Transverse colon (tissue), 4 donors: ENCODE data around the gene PGP. TPM values are rescaled to one million over a fixed set of nuclear protein-coding genes. Genes with fewer than 3 reads are reported as not detected.
A peak's percentile ranks its signal among the peaks of the same experiment; 100 is the strongest.

Experiments
- DNase-seq: peaks from one replicate; pipeline ENCODE4 v3.0.0-alpha.2; 2019
- H3K27ac ChIP-seq, 4 donors: fragments of 200-600 bp; sonication (generic); 2 replicates each; pipeline ENCODE4 v1.5.1; 2016 to 2018; ENCODE audit warnings: inconsistent platforms in 4 of 4
- H3K27me3 ChIP-seq: fragments of 200-600 bp; sonication (generic); 2 replicates; pipeline ENCODE4 v1.5.1; 2017; ENCODE audit warnings: inconsistent platforms
- H3K36me3 ChIP-seq, 4 donors: fragments of 200-600 bp; sonication (generic); 2 replicates each; pipeline ENCODE4 v1.5.1; 2017 to 2019; ENCODE audit warnings: inconsistent platforms in 4 of 4
- H3K4me1 ChIP-seq, 4 donors: fragments of 200-600 bp; sonication (generic); 2 replicates each; pipeline ENCODE4 v1.5.1; 2017 to 2020; ENCODE audit warnings: inconsistent platforms in 4 of 4
- H3K4me3 ChIP-seq, 4 donors: fragments of 200-600 bp; sonication (generic); 1 replicate in 1 of 4; 2 replicates in 3 of 4; pipeline versions ENCODE4 v1.5.1 to v1.6.1; 2017 to 2019; ENCODE audit warnings: inconsistent platforms in 4 of 4
- H3K9me3 ChIP-seq, 2 donors: fragments of 200-600 bp; sonication (generic); 2 replicates each; pipeline ENCODE4 v1.5.1; 2017 to 2019; ENCODE audit warnings: inconsistent platforms in 2 of 2
- EP300 ChIP-seq: sonication (generic); formaldehyde crosslinking; IDR thresholded peaks from one replicate; pipeline ENCODE4 v1.6.1; 2017; ENCODE audit warnings: antibody characterized with exemption, low read depth
- POLR2A ChIP-seq: fragments of 450-650 bp; IDR thresholded peaks from one replicate; pipeline ENCODE4 v1.6.1; 2016; ENCODE audit warnings: antibody characterized with exemption, mild to moderate bottlenecking, moderate library complexity
- POLR2AphosphoS5 ChIP-seq, 3 donors: sonication (generic); formaldehyde crosslinking; IDR thresholded peaks; one replicate each; pipeline ENCODE4 v1.6.1; 2016; ENCODE audit warnings: antibody characterized with exemption in 3 of 3
- WGBS, 2 donors: methylation state at CpG; one replicate each; pipeline ENCODE4 v1.1.5; 2018; ENCODE audit warnings: low coverage in 1 of 2; 5-methylcytosine and 5-hydroxymethylcytosine counted together
- in situ Hi-C, 4 donors: fragments of 200-750 bp; cut with MboI; loops; one replicate each; pipeline versions ENCODE4 v1.15.0 to v1.15.1; 2017; ENCODE audit warnings: low sequenced_read_pairs in 3 of 4, low pct_ligation_motif_present in 1 of 4, low pct_unique_long_range_greater_than_20kb in 1 of 4
- intact Hi-C: fragments of 100-400 bp; cut with DNase I; formaldehyde crosslinking; loops from one replicate; pipeline ENCODE4 v1.15.1; 2023; ENCODE audit warnings: low total_unique reads
- total RNA-seq, 4 donors: library from RNA; depleted of rRNA; stranded (reverse); fragments of >200 nt; gene quantifications; one replicate each; pipeline ENCODE4 v1.1.0, GENCODE V29; 2016
- TF ChIP-seq, protein P1 (sequence below), 5 experiments: fragments of 200-600 bp in 3 of 5; fragments of 450-650 bp in 2 of 5; sonication (generic) in 3 of 5; IDR thresholded peaks; 1 replicate in 2 of 5; 2 replicates in 3 of 5; pipeline ENCODE4 v1.5.1; 2016 to 2017; ENCODE audit warnings: antibody characterized with exemption in 5 of 5, inconsistent platforms in 3 of 5, mild to moderate bottlenecking in 2 of 5, moderate library complexity in 1 of 5

The PGP gene
- total RNA-seq, 4 donors from 2014 or later, result 18.0 to 49.0 (median 29.5) TPM

DNA sequence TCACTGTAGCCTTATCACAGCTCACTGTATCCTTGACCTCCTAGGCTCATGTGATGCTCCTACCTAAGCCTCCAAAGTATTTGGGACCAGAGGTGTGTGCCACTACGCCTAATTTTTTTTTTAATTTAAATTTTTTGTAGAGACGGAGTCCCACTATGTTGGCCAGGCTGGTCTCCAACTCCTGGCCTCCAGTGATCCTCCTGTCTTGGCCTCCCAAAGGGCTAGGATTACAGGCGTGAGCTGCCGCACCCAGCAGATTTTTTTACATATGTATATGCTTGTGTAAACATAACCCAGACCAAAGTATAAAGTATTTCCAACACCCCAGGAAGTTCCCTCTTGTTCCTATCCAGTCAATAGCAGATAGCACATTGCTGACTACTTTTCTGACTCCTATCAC lies 1.7 kb upstream of the PGP start:
- Histone ChIP-seq H3K9me3 (no peaks in the 10 kb centered on the region), H3K27me3 (no peaks in the 10 kb centered on the region), H3K4me1 (peaks cover 18 to 25% (median 22%) of the 10 kb centered on the region in 4 donors), H3K27ac (peak overlapping the region in 1 of 4 donors; percentile 91), H3K4me3 (no peak overlapping the region), H3K36me3 (no peaks in the 10 kb centered on the region)
- in situ Hi-C loops, result no loop called here
- intact Hi-C loops, result no loop called here
- TF ChIP-seq EP300 (no peak), POLR2A (no peak), POLR2AphosphoS5 (IDR thresholded peaks at IDR 0.05) (no peak)
- TF ChIP-seq, protein P1, sequence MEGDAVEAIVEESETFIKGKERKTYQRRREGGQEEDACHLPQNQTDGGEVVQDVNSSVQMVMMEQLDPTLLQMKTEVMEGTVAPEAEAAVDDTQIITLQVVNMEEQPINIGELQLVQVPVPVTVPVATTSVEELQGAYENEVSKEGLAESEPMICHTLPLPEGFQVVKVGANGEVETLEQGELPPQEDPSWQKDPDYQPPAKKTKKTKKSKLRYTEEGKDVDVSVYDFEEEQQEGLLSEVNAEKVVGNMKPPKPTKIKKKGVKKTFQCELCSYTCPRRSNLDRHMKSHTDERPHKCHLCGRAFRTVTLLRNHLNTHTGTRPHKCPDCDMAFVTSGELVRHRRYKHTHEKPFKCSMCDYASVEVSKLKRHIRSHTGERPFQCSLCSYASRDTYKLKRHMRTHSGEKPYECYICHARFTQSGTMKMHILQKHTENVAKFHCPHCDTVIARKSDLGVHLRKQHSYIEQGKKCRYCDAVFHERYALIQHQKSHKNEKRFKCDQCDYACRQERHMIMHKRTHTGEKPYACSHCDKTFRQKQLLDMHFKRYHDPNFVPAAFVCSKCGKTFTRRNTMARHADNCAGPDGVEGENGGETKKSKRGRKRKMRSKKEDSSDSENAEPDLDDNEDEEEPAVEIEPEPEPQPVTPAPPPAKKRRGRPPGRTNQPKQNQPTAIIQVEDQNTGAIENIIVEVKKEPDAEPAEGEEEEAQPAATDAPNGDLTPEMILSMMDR (IDR thresholded peaks at IDR 0.05), result no peak
- 93 to 96% methylated on average over 2 to 4 of the region's 4 CpGs for WGBS, 2 donors
- DNase-seq, result no peak

DNA sequence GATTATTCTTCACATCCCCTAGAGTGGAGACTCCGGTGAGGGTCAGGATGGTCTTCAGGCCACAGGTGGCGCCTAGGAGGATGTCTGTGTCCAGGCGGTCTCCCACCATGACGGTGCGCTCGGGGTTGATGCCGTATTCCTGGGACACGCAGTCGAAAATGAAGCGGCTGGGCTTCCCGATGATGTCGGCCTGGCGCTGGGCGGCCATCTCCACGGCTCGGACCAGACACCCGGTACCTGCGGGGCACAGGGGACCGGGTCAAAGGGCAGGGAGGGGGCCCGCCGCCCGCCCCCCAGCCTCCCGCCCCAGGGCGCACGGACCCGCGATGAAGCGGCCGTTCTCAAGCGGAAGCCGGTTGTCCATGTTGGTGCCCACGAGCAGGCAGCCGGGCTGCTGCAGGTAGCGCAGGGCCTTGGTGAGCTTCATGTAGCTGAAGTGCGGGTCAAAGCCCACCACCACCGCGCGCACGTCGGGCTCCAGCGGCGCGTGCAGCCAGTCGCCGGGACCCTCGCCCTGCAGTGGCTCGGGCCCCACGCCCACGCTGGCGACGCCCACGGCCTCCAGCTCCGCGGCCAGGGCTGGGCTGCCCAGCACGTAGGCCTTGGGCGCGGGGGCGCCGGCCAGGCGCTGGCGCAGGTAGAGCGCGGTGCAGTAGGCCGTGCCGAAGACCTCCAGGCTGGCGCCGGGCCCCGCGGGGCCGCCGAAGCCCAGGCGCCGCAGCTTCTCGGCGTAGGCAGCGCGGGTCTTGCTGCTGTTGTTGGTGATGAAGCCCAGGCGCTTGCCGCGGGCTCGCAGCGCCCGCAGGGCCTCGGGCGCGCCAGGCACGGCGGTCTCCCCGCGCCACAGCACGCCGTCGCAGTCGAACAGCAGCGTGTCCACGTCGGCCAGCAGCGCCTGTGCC lies 572 bp downstream of the PGP start:
- DNase-seq, result no peak
- WGBS, 2 donors, result 0% methylated on average over 36 of the region's 98 CpGs; no CpG with 5 or more reads in 1 of the 2 donors
- Histone ChIP-seq H3K4me3 (peak overlapping the region; percentile 90 to 97 (median 92)), H3K27ac (peak overlapping the region; percentile 93 to 97 (median 95)), H3K9me3 (no peaks in the 10 kb centered on the region), H3K27me3 (no peaks in the 10 kb centered on the region), H3K4me1 (peaks cover 18 to 25% (median 22%) of the 10 kb centered on the region in 4 donors), H3K36me3 (no peaks in the 10 kb centered on the region)
- in situ Hi-C loops (no loop called here), intact Hi-C loops (no loop called here)
- TF ChIP-seq POLR2AphosphoS5 (IDR thresholded peaks at IDR 0.05) (no peak), POLR2A (no peak), EP300 (no peak)
- TF ChIP-seq, protein P1 (IDR thresholded peaks at IDR 0.05), result no peak

DNA sequence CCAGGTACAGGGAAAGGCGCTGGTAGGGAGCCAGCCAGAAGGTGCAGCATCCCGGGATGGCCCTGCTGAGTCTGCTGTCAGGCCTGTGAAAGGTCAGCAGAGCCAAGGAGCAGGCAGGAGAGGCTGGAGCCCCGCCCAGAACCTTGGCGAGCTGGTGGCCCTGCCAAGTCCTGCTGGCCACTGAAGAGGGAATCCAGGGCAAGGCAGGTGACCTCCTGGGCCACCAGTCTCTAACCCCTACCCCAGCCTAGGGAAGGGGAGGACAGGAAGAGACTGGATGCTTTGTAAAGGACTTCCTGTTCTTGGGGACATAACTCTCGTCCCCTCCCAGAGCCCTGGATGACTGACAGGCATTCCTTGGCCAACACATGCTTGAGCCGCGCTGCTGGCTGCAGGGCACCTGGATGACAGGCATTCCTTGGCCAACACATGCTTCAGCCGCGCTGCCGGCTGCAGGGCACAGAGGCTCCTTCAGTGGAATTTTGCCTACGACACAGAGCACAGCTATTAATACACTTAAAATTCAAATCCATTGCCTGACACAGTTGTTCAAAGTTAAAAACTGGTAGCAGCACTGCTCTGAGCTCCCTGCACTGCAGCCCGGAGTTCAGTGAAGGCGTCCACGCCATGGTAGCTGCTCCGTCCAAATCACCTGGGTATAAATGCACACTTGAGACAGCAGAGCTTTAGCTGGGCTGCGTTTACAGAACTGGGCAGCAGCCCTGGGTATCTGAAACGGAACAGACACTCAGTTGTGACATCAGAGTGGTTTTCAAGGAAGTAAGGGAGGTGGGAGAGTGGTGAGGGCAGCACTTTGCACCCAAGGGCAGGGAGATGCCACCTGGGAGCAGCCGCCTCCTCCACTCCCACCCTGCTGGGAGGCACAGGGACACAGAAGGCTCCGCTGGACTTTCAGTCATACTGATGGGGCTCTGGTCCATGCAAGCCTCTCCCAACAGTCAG lies 2.0 kb downstream of the PGP start:
- no peak for TF ChIP-seq EP300
- TF ChIP-seq, protein P1 (IDR thresholded peaks at IDR 0.05), result no peak
- TF ChIP-seq POLR2A, result no peak
- peak in 1 of 3 donors; percentile 19 for TF ChIP-seq POLR2AphosphoS5 (IDR thresholded peaks at IDR 0.05)
- 60 to 71% methylated on average over 4 to 18 of the region's 19 CpGs for WGBS, 2 donors
- H3K4me3 ChIP-seq, result peak overlapping the region in 2 of 4 donors; percentile 91 to 94
- H3K27ac ChIP-seq, result peak overlapping the region in 1 of 4 donors; percentile 95
- intact Hi-C loops (no loop called here), in situ Hi-C loops (no loop called here)
- no peak for DNase-seq
- H3K27me3 ChIP-seq, result no peaks in the 10 kb centered on the region
- peaks cover 0 to 11% (median 3%) of the 10 kb centered on the region in 4 donors for H3K36me3 ChIP-seq
- H3K4me1 ChIP-seq, result peaks cover 18 to 25% (median 22%) of the 10 kb centered on the region in 4 donors
- H3K9me3 ChIP-seq, result no peaks in the 10 kb centered on the region

DNA sequence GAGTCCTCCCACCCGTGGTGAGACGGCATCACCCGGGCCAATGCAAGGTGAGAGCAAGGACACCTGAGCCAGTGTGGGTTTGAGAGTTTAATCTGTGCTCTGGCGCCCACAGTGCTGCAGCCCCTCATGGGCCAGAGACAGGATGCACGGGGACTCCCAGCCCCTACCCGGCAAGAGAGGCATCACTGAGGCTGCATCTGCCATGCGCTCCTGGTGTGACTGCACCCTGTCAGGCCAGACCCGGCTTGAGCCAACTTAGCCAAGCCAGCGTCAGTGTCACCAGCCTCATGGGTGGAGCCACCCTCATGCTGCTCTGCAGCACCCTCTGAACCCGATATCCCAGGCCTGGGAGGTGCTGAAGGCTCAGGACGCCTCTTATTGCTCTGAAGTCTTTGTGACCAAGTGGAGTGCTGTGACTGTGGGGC lies 2.7 kb downstream of the PGP start:
- Histone ChIP-seq H3K9me3 (no peaks in the 10 kb centered on the region), H3K4me3 (no peak overlapping the region), H3K27me3 (no peaks in the 10 kb centered on the region), H3K27ac (no peak overlapping the region), H3K36me3 (peaks cover 0 to 13% (median 3%) of the 10 kb centered on the region in 4 donors), H3K4me1 (peaks cover 18 to 25% (median 22%) of the 10 kb centered on the region in 4 donors)
- TF ChIP-seq POLR2AphosphoS5 (IDR thresholded peaks at IDR 0.05), result no peak
- no peak for TF ChIP-seq POLR2A
- TF ChIP-seq, protein P1 (IDR thresholded peaks at IDR 0.05), result no peak
- no peak for TF ChIP-seq EP300
- WGBS, 2 donors, result 80 to 83% methylated on average over 1 to 10 of the region's 11 CpGs
- in situ Hi-C loops (no loop called here), intact Hi-C loops (no loop called here)
- no peak for DNase-seq
